Endodermal cell (in vitro differentiated cells): Measurements from ENCODE around the gene AKR1B1. TPM values are rescaled to one million over a fixed set of nuclear protein-coding genes. Genes with fewer than 3 reads are reported as not detected.
A peak's percentile ranks its signal among the peaks of the same experiment; 100 is the strongest.

Source experiments
- DNase-seq: peaks from one replicate; pipeline ENCODE4 v3.0.0-alpha.2; 2017
- H3K27ac ChIP-seq: 2 replicates; pipeline ENCODE4 v1.5.1; 2013; ENCODE audit warnings: mild to moderate bottlenecking, low read depth, low read length, moderate library complexity
- H3K27me3 ChIP-seq: 2 replicates; pipeline ENCODE4 v1.6.1; 2013; ENCODE audit warnings: mild to moderate bottlenecking, low read length, moderate library complexity; ENCODE audit not compliant: insufficient read depth, control insufficient read depth, poor library complexity, severe bottlenecking
- H3K36me3 ChIP-seq: 2 replicates; pipeline ENCODE4 v1.7.0; 2013; ENCODE audit warnings: mild to moderate bottlenecking, low read length, moderate library complexity; ENCODE audit not compliant: control insufficient read depth, insufficient read depth
- H3K4me1 ChIP-seq: one replicate; pipeline ENCODE4 v1.7.0; 2013; ENCODE audit warnings: low read length; ENCODE audit not compliant: control insufficient read depth, insufficient read depth
- H3K4me3 ChIP-seq: 2 replicates; pipeline ENCODE4 v1.5.1; 2013; ENCODE audit warnings: mild to moderate bottlenecking, low read length, moderate library complexity
- H3K9ac ChIP-seq: 2 replicates; pipeline ENCODE4 v1.6.1; 2013; ENCODE audit warnings: mild to moderate bottlenecking, low read length, moderate library complexity; ENCODE audit not compliant: poor library complexity, severe bottlenecking; ENCODE audit errors: extremely low read depth
- H3K9me3 ChIP-seq: 2 replicates; pipeline ENCODE4 v1.6.1; 2013; ENCODE audit warnings: mild to moderate bottlenecking, low read length, moderate library complexity; ENCODE audit not compliant: control insufficient read depth
- H3K27ac Mint-ChIP-seq: 2 replicates; pipeline ENCODE4 v1.8.0; 2020; ENCODE audit warnings: mixed read lengths
- H3K27me3 Mint-ChIP-seq: 2 replicates; pipeline ENCODE4 v1.8.0; 2021; ENCODE audit warnings: mild to moderate bottlenecking, mixed read lengths; ENCODE audit not compliant: insufficient read depth
- H3K36me3 Mint-ChIP-seq: 2 replicates; pipeline ENCODE4 v1.8.0; 2020; ENCODE audit warnings: low read depth, mixed read lengths
- H3K4me1 Mint-ChIP-seq: 2 replicates; pipeline ENCODE4 v1.8.0; 2020; ENCODE audit warnings: mixed read lengths
- H3K4me3 Mint-ChIP-seq: 2 replicates; pipeline ENCODE4 v1.8.0; 2020; ENCODE audit warnings: mild to moderate bottlenecking, moderate library complexity, mixed read lengths
- H3K9me3 Mint-ChIP-seq: 2 replicates; pipeline ENCODE4 v1.8.0; 2020; ENCODE audit warnings: mild to moderate bottlenecking, mixed read lengths
- WGBS, 2 experiments: methylation state at CpG; one replicate each; pipeline versions ENCODE4 v1.1.5 to v1.1.7; 2013; ENCODE audit warnings: missing lambda C conversion rate in 2 of 2, mixed read lengths in 1 of 2; ENCODE audit not compliant: insufficient coverage in 1 of 2, insufficient read length in 1 of 2; 5-methylcytosine and 5-hydroxymethylcytosine counted together
- total RNA-seq, 2 donors: library from RNA; stranded (reverse); fragmentation: NEBNext Ultra II Directional in 1 of 2; extraction: Animal tissue kit (Norgen Biotek cat#: 25700) in 1 of 2; gene quantifications; 2 replicates in 1 of 2; 3 replicates in 1 of 2; pipeline ENCODE4 v1.2.1, GENCODE V29; 2021
- TF ChIP-seq, protein P1 (sequence below): fragments of 200-600 bp; sonication (generic); conservative IDR thresholded peaks from 2 replicates; pipeline ENCODE4 v1.5.0; 2021; ENCODE audit warnings: antibody characterized with exemption, mild to moderate bottlenecking

The AKR1B1 gene
- total RNA-seq, 2 donors from 2014 or later: 152 to 216 TPM

DNA sequence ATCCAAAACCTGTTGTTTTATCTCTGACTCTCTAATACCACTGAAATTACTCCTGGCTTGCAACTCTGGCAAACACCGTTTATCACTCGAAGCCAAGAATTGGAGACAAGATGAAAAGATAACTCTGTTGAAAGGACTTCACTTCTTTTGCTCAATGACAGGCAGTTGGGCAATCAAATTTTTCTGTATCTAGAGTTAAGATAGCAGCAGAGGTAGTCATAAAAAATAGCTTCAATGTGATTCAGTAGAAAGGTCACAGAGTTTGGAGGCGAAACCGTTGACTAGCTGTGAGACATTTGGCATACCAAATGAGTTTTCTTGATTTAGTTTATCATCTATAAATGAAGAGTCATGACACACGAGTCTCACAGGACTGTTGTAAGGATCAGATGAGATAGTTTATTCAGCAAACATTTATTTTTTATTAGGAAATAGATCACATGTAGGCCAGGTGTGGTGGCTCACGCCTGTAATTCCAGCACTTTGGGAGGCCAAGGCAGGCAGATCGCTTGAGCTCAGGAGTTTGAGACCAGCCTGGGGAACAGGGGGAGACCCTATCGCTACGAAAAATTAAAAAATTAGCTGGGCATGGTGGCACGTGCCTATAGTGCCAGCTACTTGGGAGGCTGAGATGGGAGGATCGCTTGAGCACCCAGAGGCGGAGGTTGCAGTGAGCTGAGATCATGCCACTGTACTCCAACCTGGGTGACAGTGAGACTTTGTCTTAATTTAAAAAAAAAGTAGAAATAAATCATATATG lies 23.6 kb downstream of the AKR1B1 start:
- WGBS, 2 experiments: 88 to 92% methylated on average over 9 to 12 of the region's 12 CpGs
- H3K4me3 Mint-ChIP-seq: no peak overlapping the region
- Histone ChIP-seq H3K27ac (no peak overlapping the region), H3K4me3 (no peak overlapping the region), H3K9me3 (peaks cover 19% of the 10 kb centered on the region), H3K9ac (no peak overlapping the region), H3K36me3 (peaks cover 2% of the 10 kb centered on the region), H3K27me3 (no peaks in the 10 kb centered on the region), H3K4me1 (peaks cover 2% of the 10 kb centered on the region)
- H3K27ac Mint-ChIP-seq: no peak overlapping the region
- H3K36me3 Mint-ChIP-seq: peaks cover 18% of the 10 kb centered on the region
- peaks cover 10% of the 10 kb centered on the region for H3K27me3 Mint-ChIP-seq
- TF ChIP-seq, protein P1, sequence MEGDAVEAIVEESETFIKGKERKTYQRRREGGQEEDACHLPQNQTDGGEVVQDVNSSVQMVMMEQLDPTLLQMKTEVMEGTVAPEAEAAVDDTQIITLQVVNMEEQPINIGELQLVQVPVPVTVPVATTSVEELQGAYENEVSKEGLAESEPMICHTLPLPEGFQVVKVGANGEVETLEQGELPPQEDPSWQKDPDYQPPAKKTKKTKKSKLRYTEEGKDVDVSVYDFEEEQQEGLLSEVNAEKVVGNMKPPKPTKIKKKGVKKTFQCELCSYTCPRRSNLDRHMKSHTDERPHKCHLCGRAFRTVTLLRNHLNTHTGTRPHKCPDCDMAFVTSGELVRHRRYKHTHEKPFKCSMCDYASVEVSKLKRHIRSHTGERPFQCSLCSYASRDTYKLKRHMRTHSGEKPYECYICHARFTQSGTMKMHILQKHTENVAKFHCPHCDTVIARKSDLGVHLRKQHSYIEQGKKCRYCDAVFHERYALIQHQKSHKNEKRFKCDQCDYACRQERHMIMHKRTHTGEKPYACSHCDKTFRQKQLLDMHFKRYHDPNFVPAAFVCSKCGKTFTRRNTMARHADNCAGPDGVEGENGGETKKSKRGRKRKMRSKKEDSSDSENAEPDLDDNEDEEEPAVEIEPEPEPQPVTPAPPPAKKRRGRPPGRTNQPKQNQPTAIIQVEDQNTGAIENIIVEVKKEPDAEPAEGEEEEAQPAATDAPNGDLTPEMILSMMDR: no peak
- peaks cover 11% of the 10 kb centered on the region for H3K9me3 Mint-ChIP-seq
- H3K4me1 Mint-ChIP-seq: no peaks in the 10 kb centered on the region
- no peak for DNase-seq

- Mint-ChIP-seq H3K4me1 (no peaks in the 10 kb centered on the region), H3K27me3 (peaks cover 10% of the 10 kb centered on the region), H3K36me3 (peaks cover 12% of the 10 kb centered on the region), H3K27ac (no peak overlapping the region), H3K9me3 (peaks cover 11% of the 10 kb centered on the region), H3K4me3 (no peak overlapping the region)
- 95 to 99% methylated on average over 5 of the region's 5 CpGs for WGBS, 2 experiments
- H3K27ac ChIP-seq: no peak overlapping the region
- no peak overlapping the region for H3K4me3 ChIP-seq
- H3K4me1 ChIP-seq: peaks cover 2% of the 10 kb centered on the region
- TF ChIP-seq, protein P1: no peak
- DNase-seq: peak; percentile 26
- H3K27me3 ChIP-seq: no peaks in the 10 kb centered on the region
- peaks cover 19% of the 10 kb centered on the region for H3K9me3 ChIP-seq
- H3K36me3 ChIP-seq: no peaks in the 10 kb centered on the region
- no peak overlapping the region for H3K9ac ChIP-seq
These were observed 24.2 kb downstream of the AKR1B1 start for GRCh38 chr7:134434701-134435100.

- DNase-seq: no peak
- WGBS, 2 experiments: 95 to 100% methylated on average over 2 to 4 of the region's 4 CpGs
- peaks cover 2% of the 10 kb centered on the region for H3K9me3 Mint-ChIP-seq
These were observed 25.5 kb downstream of the AKR1B1 start for GRCh38 chr7:134433430-134433829.

More at GRCh38 chr7:134433430-134433829, 25.5 kb downstream of the AKR1B1 start:
- no peak overlapping the region for H3K9ac ChIP-seq
- H3K27ac Mint-ChIP-seq: no peak overlapping the region
- no peaks in the 10 kb centered on the region for H3K4me1 Mint-ChIP-seq
- no peak overlapping the region for H3K4me3 ChIP-seq
- TF ChIP-seq, protein P1: no peak
- H3K36me3 ChIP-seq: no peaks in the 10 kb centered on the region
- H3K9me3 ChIP-seq: peaks cover 7% of the 10 kb centered on the region
- peaks cover 2% of the 10 kb centered on the region for H3K4me1 ChIP-seq
- H3K27ac ChIP-seq: no peak overlapping the region
- peaks cover under 1% of the 10 kb centered on the region for H3K36me3 Mint-ChIP-seq
- peaks cover 10% of the 10 kb centered on the region for H3K27me3 Mint-ChIP-seq
- no peaks in the 10 kb centered on the region for H3K27me3 ChIP-seq
- H3K4me3 Mint-ChIP-seq: no peak overlapping the region
